HG02642 (cell line): ENCODE data around the gene FRMD3.
"Not testable (repeated sequence)": the region's sequence is repeated elsewhere in the genome, so short reads cannot be mapped to it uniquely, and the experiment has no call there.

Experiments
- ATAC-seq: cut with Tn5 transposase; IDR thresholded peaks from one replicate; pipeline ENCODE4 v1.9.1; 2021; ENCODE audit warnings: mild to moderate bottlenecking; ENCODE audit not compliant: unreplicated experiment, poor library complexity

FRMD3 gene

GRCh38 chr9:83526211-83526610 lies 12.0 kb downstream of the FRMD3 start:
- ATAC-seq: no peak

- no peak for ATAC-seq
These were observed 14.5 kb downstream of the FRMD3 start for GRCh38 chr9:83523684-83524083.

- ATAC-seq: no peak
These were observed 16.8 kb downstream of the FRMD3 start for GRCh38 chr9:83521411-83521810.

GRCh38 chr9:83521011-83521410 lies 17.2 kb downstream of the FRMD3 start:
- ATAC-seq: no peak

GRCh38 chr9:83520292-83520691 lies 17.9 kb downstream of the FRMD3 start:
- no peak for ATAC-seq

GRCh38 chr9:83517980-83518379 lies 20.2 kb downstream of the FRMD3 start:
- ATAC-seq: not testable (repeated sequence)

- no peak for ATAC-seq
These were observed 23.4 kb downstream of the FRMD3 start for GRCh38 chr9:83514767-83515166.

GRCh38 chr9:83512621-83513020 lies 25.6 kb downstream of the FRMD3 start:
- no peak for ATAC-seq

- peak; percentile 93 for ATAC-seq
These were observed 27.1 kb downstream of the FRMD3 start for GRCh38 chr9:83511051-83511450.

GRCh38 chr9:83509402-83509801 lies 28.8 kb downstream of the FRMD3 start:
- no peak for ATAC-seq

- ATAC-seq: no peak
These were observed 30.1 kb downstream of the FRMD3 start for GRCh38 chr9:83508067-83508466.

GRCh38 chr9:83505282-83505681 lies 32.9 kb downstream of the FRMD3 start:
- ATAC-seq: no peak

- no peak for ATAC-seq
These were observed 34.3 kb downstream of the FRMD3 start for GRCh38 chr9:83503866-83504265.

GRCh38 chr9:83501565-83501964 lies 36.6 kb downstream of the FRMD3 start:
- ATAC-seq: no peak

- no peak for ATAC-seq
These were observed 40.8 kb downstream of the FRMD3 start for GRCh38 chr9:83497441-83497840.

- ATAC-seq: no peak
These were observed 46.2 kb downstream of the FRMD3 start for GRCh38 chr9:83491995-83492394.

GRCh38 chr9:83491413-83491812 lies 46.8 kb downstream of the FRMD3 start:
- ATAC-seq: no peak

- no peak for ATAC-seq
These were observed 48.2 kb downstream of the FRMD3 start for GRCh38 chr9:83489961-83490360.

GRCh38 chr9:83484990-83485389 lies 53.2 kb downstream of the FRMD3 start:
- ATAC-seq: no peak

GRCh38 chr9:83483223-83483622 lies 55.0 kb downstream of the FRMD3 start:
- no peak for ATAC-seq

- ATAC-seq: no peak
These were observed 58.4 kb downstream of the FRMD3 start for GRCh38 chr9:83479765-83480164.

- ATAC-seq: no peak
These were observed 60.6 kb downstream of the FRMD3 start for GRCh38 chr9:83477571-83477970.

GRCh38 chr9:83477120-83477519 lies 61.1 kb downstream of the FRMD3 start:
- ATAC-seq: no peak
